KOPT-K1 (cell line): ENCODE data around the gene RREB1.
"Not testable (repeated sequence)": the region's sequence is repeated elsewhere in the genome, so short reads cannot be mapped to it uniquely, and the experiment has no call there.

ENCODE experiments used
- H3K27ac ChIP-seq: fragments of 200-600 bp; sonication (generic); 2 replicates; pipeline ENCODE4 v1.5.1; 2016; ENCODE audit warnings: antibody characterized with exemption, mild to moderate bottlenecking, low read depth, low read length; ENCODE audit not compliant: poor library complexity, severe bottlenecking
- H3K36me3 ChIP-seq: fragments of 200-600 bp; sonication (generic); 2 replicates; pipeline ENCODE4 v1.5.1; 2017; ENCODE audit warnings: antibody characterized with exemption, mild to moderate bottlenecking, low read length, moderate library complexity; ENCODE audit not compliant: insufficient read depth
- H3K9me3 ChIP-seq: fragments of 200-600 bp; sonication (generic); 2 replicates; pipeline ENCODE4 v1.5.1; 2017; ENCODE audit warnings: antibody characterized with exemption, low read length, mild to moderate bottlenecking; ENCODE audit not compliant: insufficient read depth, poor library complexity, severe bottlenecking

RREB1 gene

GRCh38 chr6:7156643-7157278, 49.0 kb downstream of the RREB1 start:
- H3K9me3 ChIP-seq = no peaks in the 10 kb centered on the region
- no peaks in the 10 kb centered on the region for H3K36me3 ChIP-seq
- no peak overlapping the region for H3K27ac ChIP-seq

- not testable (repeated sequence) for H3K9me3 ChIP-seq, H3K27ac ChIP-seq, H3K36me3 ChIP-seq
Observed at GRCh38 chr6:7157307-7157706, 49.5 kb downstream of the RREB1 start.

- Histone ChIP-seq H3K9me3 (no peaks in the 10 kb centered on the region), H3K27ac (no peak overlapping the region), H3K36me3 (no peaks in the 10 kb centered on the region)
Observed at GRCh38 chr6:7157752-7158616, 50.2 kb downstream of the RREB1 start.

- Histone ChIP-seq H3K27ac (no peak overlapping the region), H3K9me3 (no peaks in the 10 kb centered on the region)
Observed at GRCh38 chr6:7159790-7160525, 52.2 kb downstream of the RREB1 start.

GRCh38 chr6:7161253-7161623, 53.5 kb downstream of the RREB1 start:
- no peak overlapping the region for H3K27ac ChIP-seq
- no peaks in the 10 kb centered on the region; the same call in 1 of the 2 replicates for H3K36me3 ChIP-seq
- no peaks in the 10 kb centered on the region for H3K9me3 ChIP-seq

More at GRCh38 chr6:7159790-7160525, 52.2 kb downstream of the RREB1 start:
- no peaks in the 10 kb centered on the region; the same call in 1 of the 2 replicates for H3K36me3 ChIP-seq

- Histone ChIP-seq H3K9me3 (no peaks in the 10 kb centered on the region), H3K27ac (no peak overlapping the region), H3K36me3 (no peaks in the 10 kb centered on the region; the same call in 1 of the 2 replicates)
Observed at GRCh38 chr6:7161845-7162244, 54.1 kb downstream of the RREB1 start.

GRCh38 chr6:7163661-7164071, 55.9 kb downstream of the RREB1 start:
- no peaks in the 10 kb centered on the region for H3K9me3 ChIP-seq
- no peak overlapping the region for H3K27ac ChIP-seq
- no peaks in the 10 kb centered on the region; the same call in 1 of the 2 replicates for H3K36me3 ChIP-seq

GRCh38 chr6:7164536-7165001, 56.8 kb downstream of the RREB1 start:
- Histone ChIP-seq H3K36me3 (no peaks in the 10 kb centered on the region; the same call in 1 of the 2 replicates), H3K27ac (no peak overlapping the region), H3K9me3 (no peaks in the 10 kb centered on the region)

GRCh38 chr6:7165002-7165889, 57.5 kb downstream of the RREB1 start:
- no peaks in the 10 kb centered on the region for H3K9me3 ChIP-seq
- H3K36me3 ChIP-seq = no peaks in the 10 kb centered on the region; the same call in 1 of the 2 replicates
- no peak overlapping the region for H3K27ac ChIP-seq

- H3K27ac ChIP-seq = no peak overlapping the region
- H3K9me3 ChIP-seq = no peaks in the 10 kb centered on the region
Observed at GRCh38 chr6:7165890-7166267, 58.1 kb downstream of the RREB1 start.

GRCh38 chr6:7166410-7167293, 58.9 kb downstream of the RREB1 start:
- no peaks in the 10 kb centered on the region for H3K9me3 ChIP-seq

More at GRCh38 chr6:7165890-7166267, 58.1 kb downstream of the RREB1 start:
- H3K36me3 ChIP-seq = no peaks in the 10 kb centered on the region; the same call in 1 of the 2 replicates

GRCh38 chr6:7169296-7169721, 61.5 kb downstream of the RREB1 start:
- H3K27ac ChIP-seq = no peak overlapping the region
- no peaks in the 10 kb centered on the region; the same call in 1 of the 2 replicates for H3K36me3 ChIP-seq

More at GRCh38 chr6:7166410-7167293, 58.9 kb downstream of the RREB1 start:
- Histone ChIP-seq H3K36me3 (no peaks in the 10 kb centered on the region; the same call in 1 of the 2 replicates), H3K27ac (no peak overlapping the region)

GRCh38 chr6:7170117-7170732, 62.5 kb downstream of the RREB1 start:
- Histone ChIP-seq H3K36me3 (no peaks in the 10 kb centered on the region), H3K9me3 (no peaks in the 10 kb centered on the region), H3K27ac (no peak overlapping the region)

More at GRCh38 chr6:7169296-7169721, 61.5 kb downstream of the RREB1 start:
- H3K9me3 ChIP-seq = no peaks in the 10 kb centered on the region
